H4 (cell line): ENCODE measurements around the gene EXOC4. TPM values are rescaled to one million over a fixed set of nuclear protein-coding genes. Genes with fewer than 3 reads are reported as not detected.
"Not testable (repeated sequence)": the region's sequence is repeated elsewhere in the genome, so short reads cannot be mapped to it uniquely, and the experiment has no call there.

Experiments used
- DNase-seq: peaks from one replicate; pipeline ENCODE4 v3.0.0-alpha.2; 2015; ENCODE audit warnings: low spot score
- total RNA-seq: library from RNA; depleted of rRNA; stranded (reverse); fragments of >200 nt; shearing (Covaris generic); gene quantifications from 2 replicates; pipeline ENCODE4 v1.2.3, GENCODE V29; 2014

The EXOC4 gene
- total RNA-seq, 1 experiment from 2014 or later, result 54.3 TPM

- DNase-seq, result no peak
These were observed 22.7 kb downstream of the EXOC4 start for GRCh38 chr7:133275446-133276095.

GRCh38 chr7:133278975-133279374 lies 26.1 kb downstream of the EXOC4 start:
- not testable (repeated sequence) for DNase-seq

GRCh38 chr7:133282094-133282493 lies 29.2 kb downstream of the EXOC4 start:
- no peak for DNase-seq

- no peak for DNase-seq
These were observed 31.2 kb downstream of the EXOC4 start for GRCh38 chr7:133284092-133284491.

- DNase-seq, result no peak
These were observed 36.1 kb downstream of the EXOC4 start for GRCh38 chr7:133288970-133289369.

- no peak for DNase-seq
These were observed 37.2 kb downstream of the EXOC4 start for GRCh38 chr7:133290041-133290440.

- DNase-seq, result no peak
These were observed 37.9 kb downstream of the EXOC4 start for GRCh38 chr7:133290676-133291333.

GRCh38 chr7:133292631-133293030 lies 39.8 kb downstream of the EXOC4 start:
- DNase-seq, result no peak

- DNase-seq, result no peak
These were observed 40.7 kb downstream of the EXOC4 start for GRCh38 chr7:133293384-133294160.

GRCh38 chr7:133294234-133294633 lies 41.4 kb downstream of the EXOC4 start:
- no peak for DNase-seq

- DNase-seq, result no peak
These were observed 42.6 kb downstream of the EXOC4 start for GRCh38 chr7:133295484-133295883.

GRCh38 chr7:133297093-133297492 lies 44.2 kb downstream of the EXOC4 start:
- no peak for DNase-seq

GRCh38 chr7:133298080-133298479 lies 45.2 kb downstream of the EXOC4 start:
- DNase-seq, result no peak

- no peak for DNase-seq
These were observed 46.8 kb downstream of the EXOC4 start for GRCh38 chr7:133299676-133300075.

- no peak for DNase-seq
These were observed 47.2 kb downstream of the EXOC4 start for GRCh38 chr7:133300088-133300487.

- no peak for DNase-seq
These were observed 47.9 kb downstream of the EXOC4 start for GRCh38 chr7:133300811-133301210.

- no peak for DNase-seq
These were observed 48.6 kb downstream of the EXOC4 start for GRCh38 chr7:133301444-133301843.

GRCh38 chr7:133303372-133303771 lies 50.5 kb downstream of the EXOC4 start:
- DNase-seq, result no peak

GRCh38 chr7:133303931-133304330 lies 51.1 kb downstream of the EXOC4 start:
- DNase-seq, result no peak

- DNase-seq, result no peak
These were observed 56.5 kb downstream of the EXOC4 start for GRCh38 chr7:133309333-133309732.

- DNase-seq, result no peak
These were observed 57.5 kb downstream of the EXOC4 start for GRCh38 chr7:133310232-133310862.

GRCh38 chr7:133313575-133313974 lies 60.7 kb downstream of the EXOC4 start:
- no peak for DNase-seq
